GM23338 (cell line): ENCODE data around the gene DYNLT2.

ENCODE experiments used
- EZH2 ChIP-seq: fragments of 200-600 bp; sonication (generic); IDR thresholded peaks from one replicate; pipeline ENCODE4 v1.8.0; 2017; ENCODE audit warnings: antibody characterized with exemption, mild to moderate bottlenecking, low read depth; ENCODE audit not compliant: unreplicated experiment
- POLR2AphosphoS5 ChIP-seq: IDR thresholded peaks from 2 replicates; pipeline ENCODE4 v1.6.1; 2016; ENCODE audit warnings: antibody characterized with exemption, low read depth
- TF ChIP-seq, protein P1 (sequence below), 2 experiments: fragments of 200-600 bp in 1 of 2; sonication (generic) in 1 of 2; conservative IDR thresholded peaks; 2 replicates each; pipeline versions ENCODE4 v1.5.1 to v1.6.1; 2016 to 2017; ENCODE audit warnings: antibody characterized with exemption in 2 of 2, low read depth in 2 of 2, mild to moderate bottlenecking in 2 of 2, moderate library complexity in 1 of 2

DNA sequence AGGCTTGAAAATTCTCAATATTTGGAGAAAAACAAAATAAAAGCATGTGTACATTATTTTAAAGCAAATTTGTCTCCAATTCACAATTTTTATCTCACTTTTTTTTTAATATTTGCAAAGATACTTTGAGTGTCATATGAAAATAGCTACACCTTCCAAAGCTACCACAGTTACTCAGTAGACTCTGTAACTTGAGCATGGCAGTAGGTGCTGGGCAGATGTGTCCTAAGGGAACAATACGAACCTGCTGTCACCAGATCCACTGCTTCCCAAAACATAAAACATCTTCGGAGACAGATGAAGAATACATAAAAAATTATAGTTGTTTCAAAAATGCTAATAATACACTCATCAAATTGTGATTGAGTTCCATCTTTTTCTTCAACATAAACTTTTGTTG is 60.1 kb downstream of the DYNLT2 start:
- TF ChIP-seq POLR2AphosphoS5 (no peak), EZH2 (no peak)
- TF ChIP-seq, protein P1, sequence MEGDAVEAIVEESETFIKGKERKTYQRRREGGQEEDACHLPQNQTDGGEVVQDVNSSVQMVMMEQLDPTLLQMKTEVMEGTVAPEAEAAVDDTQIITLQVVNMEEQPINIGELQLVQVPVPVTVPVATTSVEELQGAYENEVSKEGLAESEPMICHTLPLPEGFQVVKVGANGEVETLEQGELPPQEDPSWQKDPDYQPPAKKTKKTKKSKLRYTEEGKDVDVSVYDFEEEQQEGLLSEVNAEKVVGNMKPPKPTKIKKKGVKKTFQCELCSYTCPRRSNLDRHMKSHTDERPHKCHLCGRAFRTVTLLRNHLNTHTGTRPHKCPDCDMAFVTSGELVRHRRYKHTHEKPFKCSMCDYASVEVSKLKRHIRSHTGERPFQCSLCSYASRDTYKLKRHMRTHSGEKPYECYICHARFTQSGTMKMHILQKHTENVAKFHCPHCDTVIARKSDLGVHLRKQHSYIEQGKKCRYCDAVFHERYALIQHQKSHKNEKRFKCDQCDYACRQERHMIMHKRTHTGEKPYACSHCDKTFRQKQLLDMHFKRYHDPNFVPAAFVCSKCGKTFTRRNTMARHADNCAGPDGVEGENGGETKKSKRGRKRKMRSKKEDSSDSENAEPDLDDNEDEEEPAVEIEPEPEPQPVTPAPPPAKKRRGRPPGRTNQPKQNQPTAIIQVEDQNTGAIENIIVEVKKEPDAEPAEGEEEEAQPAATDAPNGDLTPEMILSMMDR (conservative IDR thresholded peaks at IDR 0.05; ENCODE audit: low read depth in 2 of 2): no peak
